Measurements from ENCODE around the gene MTMR6. TPM values are rescaled to one million over a fixed set of nuclear protein-coding genes. Genes with fewer than 3 reads are reported as not detected.

MTMR6 gene
- 29.1 TPM for polyA plus RNA-seq (2013, experiment 1 of 2; ENCODE audit: insufficient read length)
- polyA plus RNA-seq (2013, experiment 2 of 2; ENCODE audit: insufficient read length): 23.3 TPM

GRCh38 chr13:25286969-25287961 is at the start of gene MTMR6:
TSS of gene MTMR6 (minus strand) at chr13:25287488. CDS start at chr13:25287247, 241 bp downstream.
- peak; percentile 82 for DNase-seq

- no peak for DNase-seq
Observed at GRCh38 chr13:25335856-25336255, 48.6 kb upstream of the MTMR6 start.

- peak; percentile 34 for DNase-seq
Observed at GRCh38 chr13:25330541-25330940, 43.3 kb upstream of the MTMR6 start.

- DNase-seq: peak; percentile 13
Observed at GRCh38 chr13:25329706-25330105, 42.4 kb upstream of the MTMR6 start.

- no peak for DNase-seq
Observed at GRCh38 chr13:25324100-25324499, 36.8 kb upstream of the MTMR6 start.

- DNase-seq: no peak
Observed at GRCh38 chr13:25319771-25320170, 32.5 kb upstream of the MTMR6 start.

- DNase-seq: peak; percentile 44
Observed at GRCh38 chr13:25318946-25319345, 31.7 kb upstream of the MTMR6 start.

GRCh38 chr13:25310891-25311290 is 23.6 kb upstream of the MTMR6 start:
- DNase-seq: no peak

GRCh38 chr13:25306671-25307464 is 19.6 kb upstream of the MTMR6 start:
- DNase-seq: no peak

GRCh38 chr13:25302121-25302520 is 14.8 kb upstream of the MTMR6 start:
- no peak for DNase-seq

GRCh38 chr13:25301347-25302113 is 14.2 kb upstream of the MTMR6 start, which contains the start of gene NUP58:
TSS of gene NUP58 (plus strand) at chr13:25301625. CDS start at chr13:25301774, 149 bp downstream.
- DNase-seq: peak; percentile 96

- DNase-seq: no peak
Observed at GRCh38 chr13:25300861-25301346, 13.6 kb upstream of the MTMR6 start.

GRCh38 chr13:25295701-25296100 is 8.4 kb upstream of the MTMR6 start:
- DNase-seq: no peak

GRCh38 chr13:25295228-25295627 is 7.9 kb upstream of the MTMR6 start:
- DNase-seq: no peak

- no peak for DNase-seq
Observed at GRCh38 chr13:25292301-25292700, 5.0 kb upstream of the MTMR6 start.

- no peak for DNase-seq
Observed at GRCh38 chr13:25291691-25292090, 4.4 kb upstream of the MTMR6 start.

- DNase-seq: no peak
Observed at GRCh38 chr13:25288966-25289365, 1.7 kb upstream of the MTMR6 start.

GRCh38 chr13:25286308-25286968 is 850 bp downstream of the MTMR6 start:
- peak; percentile 63 for DNase-seq

GRCh38 chr13:25281935-25282332 is 5.4 kb downstream of the MTMR6 start:
- no peak for DNase-seq

GRCh38 chr13:25281193-25281934 is 5.9 kb downstream of the MTMR6 start:
- DNase-seq: no peak

- no peak for DNase-seq
Observed at GRCh38 chr13:25280396-25280795, 6.9 kb downstream of the MTMR6 start.

Measured in fibroblast of skin of back (primary cell).